Neural cell (in vitro differentiated cells): Measurements from ENCODE around the gene SPATA13.

Experiments
- CTCF ChIP-seq: fragments of 450-650 bp; IDR thresholded peaks from 2 replicates; pipeline ENCODE4 v1.5.1; 2014; ENCODE audit warnings: antibody characterized with exemption, mild to moderate bottlenecking, moderate library complexity; ENCODE audit not compliant: poor library complexity, severe bottlenecking
- RAD21 ChIP-seq: fragments of 450-650 bp; conservative IDR thresholded peaks from 2 replicates; pipeline ENCODE4 v1.6.1; 2014; ENCODE audit warnings: antibody characterized with exemption, mild to moderate bottlenecking, moderate library complexity
- TAF1 ChIP-seq: IDR thresholded peaks from 2 replicates; pipeline ENCODE4 v1.6.1; 2012; ENCODE audit warnings: low read depth

GRCh38 chr13:24306632-24307031 is 146.1 kb downstream of the SPATA13 start:
- TF ChIP-seq CTCF (no peak), TAF1 (no peak), RAD21 (no peak)
